ENCODE results near the gene HUS1.
"Not testable (repeated sequence)": the region's sequence is repeated elsewhere in the genome, so short reads cannot be mapped to it uniquely, and the experiment has no call there.

HUS1 gene

DNA sequence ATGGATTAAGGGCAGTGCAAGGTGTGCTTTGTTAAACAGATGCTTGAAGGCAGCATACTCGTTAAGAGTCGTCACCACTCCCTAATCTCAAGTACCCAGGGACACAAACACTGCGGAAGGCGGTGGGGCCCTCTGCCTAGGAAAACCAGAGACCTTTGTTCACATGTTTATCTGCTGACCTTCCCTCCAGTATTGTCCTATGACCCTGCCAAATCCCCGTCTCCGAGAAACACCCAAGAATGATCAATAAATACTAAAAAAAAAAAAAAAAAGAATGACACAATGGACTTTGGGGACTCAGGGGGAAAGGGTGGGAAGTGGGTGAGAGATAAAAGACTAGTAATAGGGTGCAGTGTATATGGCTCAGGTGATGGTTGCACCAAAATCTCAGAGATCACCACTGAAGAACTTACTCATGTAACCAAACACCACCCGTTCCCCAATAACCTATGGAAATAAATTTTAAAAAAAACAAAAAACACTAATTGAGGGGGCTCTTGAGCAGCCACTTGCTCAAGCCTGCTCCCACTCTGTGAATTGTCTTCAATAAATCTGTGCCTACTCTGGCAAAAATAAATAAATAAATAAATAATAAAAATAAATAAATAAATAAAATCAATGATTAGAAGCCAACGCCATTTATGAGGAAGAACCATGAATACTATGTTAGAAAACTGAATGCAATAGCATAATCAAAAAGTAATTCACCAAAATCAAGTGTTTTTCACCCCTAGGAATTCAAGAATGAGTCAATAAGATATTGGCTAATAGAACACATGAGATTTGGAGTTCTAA, 56.1 kb downstream of the HUS1 start:
- H3K9me3 ChIP-seq (ENCODE audit: control insufficient read depth, low read length); H3K36me3 ChIP-seq (ENCODE audit: control insufficient read depth, insufficient read depth, low read length); H3K4me1 ChIP-seq (ENCODE audit: control insufficient read depth, insufficient read depth, low read length, poor library complexity, severe bottlenecking); H3K4me3 ChIP-seq (ENCODE audit: extremely low read depth, insufficient read depth, low read length, poor library complexity, severe bottlenecking); H3K27ac ChIP-seq (ENCODE audit: low read depth, low read length, severe bottlenecking): not testable (repeated sequence)
- WGBS, 2 experiments (ENCODE audit: insufficient coverage in 2 of 2) = 69 to 83% methylated on average over 2 to 3 of the region's 8 CpGs

DNA sequence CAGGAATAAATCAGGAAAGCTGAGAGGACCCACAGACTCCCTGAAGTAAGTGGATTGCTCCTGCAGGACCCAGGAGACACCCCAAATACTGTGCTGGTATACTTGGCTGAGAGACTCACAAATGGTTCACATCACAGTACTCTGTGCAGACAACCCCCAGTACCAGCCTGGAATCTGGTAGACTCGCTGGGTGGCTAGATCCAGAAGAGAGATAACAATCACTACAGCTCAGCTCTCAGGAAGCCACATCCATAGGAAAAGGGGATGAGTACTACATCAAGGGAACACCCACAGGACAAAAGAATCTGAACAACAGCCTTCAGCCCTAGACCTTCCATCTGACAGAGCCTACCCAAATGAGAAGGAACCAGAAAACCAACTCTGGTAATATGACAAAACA, 62.9 kb downstream of the HUS1 start:
- 0% methylated on average over 1 of the region's 1 CpG; no CpG with 5 or more reads in 1 of the 2 experiments for WGBS, 2 experiments (ENCODE audit: insufficient coverage in 2 of 2)
- not testable (repeated sequence) for H3K27ac ChIP-seq (ENCODE audit: low read depth, low read length, severe bottlenecking)

DNA sequence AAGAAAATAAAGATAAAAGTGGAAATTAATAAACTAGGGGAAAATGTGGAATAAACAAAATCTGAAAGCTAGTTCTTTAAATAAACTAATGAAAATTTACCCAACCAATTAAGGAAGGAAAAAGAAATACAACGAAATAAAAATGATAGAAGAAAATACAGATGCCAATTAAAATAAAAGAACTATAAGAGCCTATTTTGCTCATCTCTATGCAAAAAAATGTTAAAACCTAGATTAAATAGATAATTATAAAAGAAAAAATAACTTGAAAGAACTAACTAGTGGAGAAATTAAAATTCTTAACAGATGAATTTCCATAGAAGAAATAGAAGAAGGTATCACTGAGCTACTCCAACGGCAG, 63.8 kb downstream of the HUS1 start:
- Histone ChIP-seq H3K9me3 (ENCODE audit: control insufficient read depth, low read length) (no peaks in the 10 kb centered on the region), H3K4me1 (ENCODE audit: control insufficient read depth, insufficient read depth, low read length, poor library complexity, severe bottlenecking) (peaks cover 15% of the 10 kb centered on the region), H3K4me3 (ENCODE audit: extremely low read depth, insufficient read depth, low read length, poor library complexity, severe bottlenecking) (no peak overlapping the region), H3K36me3 (ENCODE audit: control insufficient read depth, insufficient read depth, low read length) (no peaks in the 10 kb centered on the region), H3K27ac (ENCODE audit: low read depth, low read length, severe bottlenecking) (no peak overlapping the region)
- WGBS, 2 experiments (ENCODE audit: insufficient coverage in 2 of 2) = no CpG with 5 or more reads among the region's 2 CpGs

More for the DNA sequence above, 62.9 kb downstream of the HUS1 start:
- not testable (repeated sequence) for H3K9me3 ChIP-seq (ENCODE audit: control insufficient read depth, low read length); H3K4me3 ChIP-seq (ENCODE audit: extremely low read depth, insufficient read depth, low read length, poor library complexity, severe bottlenecking); H3K36me3 ChIP-seq (ENCODE audit: control insufficient read depth, insufficient read depth, low read length)
- H3K4me1 ChIP-seq (ENCODE audit: control insufficient read depth, insufficient read depth, low read length, poor library complexity, severe bottlenecking) = peaks cover 15% of the 10 kb centered on the region

DNA sequence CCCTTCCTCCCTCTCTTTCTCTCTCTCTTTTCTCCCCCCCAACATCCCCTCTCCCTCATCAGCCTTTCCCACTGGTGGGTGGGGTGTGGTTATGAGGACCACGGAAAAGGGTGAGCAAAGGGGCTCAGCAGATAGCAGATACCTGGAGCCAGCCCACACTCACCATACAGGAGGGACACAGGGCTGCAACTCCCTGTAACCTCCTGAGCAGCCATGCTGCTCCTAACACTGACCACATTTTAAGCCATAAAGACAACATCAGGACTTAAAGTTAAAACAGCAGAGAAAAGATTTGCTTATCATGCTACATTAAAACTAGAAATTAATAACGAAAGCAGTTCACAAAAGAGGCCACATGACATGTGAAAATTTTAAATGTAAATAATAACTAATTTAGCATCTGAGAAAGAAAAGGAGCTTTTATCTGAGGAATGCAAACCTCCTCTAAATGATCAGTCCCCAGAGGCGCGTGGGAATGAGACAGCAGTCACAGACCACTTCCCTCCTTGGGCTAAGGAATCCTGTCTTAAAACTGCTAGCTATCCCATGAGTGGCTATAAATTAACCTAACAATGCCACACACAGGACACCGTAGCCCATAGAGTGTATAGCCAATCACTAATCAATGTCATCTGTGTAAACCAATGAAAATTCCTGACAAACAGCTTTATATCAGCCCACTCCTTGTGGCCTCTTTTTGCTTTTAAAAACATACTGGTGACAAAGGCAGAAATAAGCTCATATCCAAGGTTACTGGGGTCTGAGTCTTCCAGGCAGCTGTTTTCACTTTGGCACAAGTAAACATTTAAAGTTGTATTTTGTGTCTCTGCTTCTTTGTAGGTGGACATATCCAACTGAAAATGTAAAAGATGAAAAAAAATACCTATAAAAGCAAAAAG, 64.4 kb downstream of the HUS1 start:
- Histone ChIP-seq H3K4me3 (ENCODE audit: extremely low read depth, insufficient read depth, low read length, poor library complexity, severe bottlenecking) (no peak overlapping the region), H3K36me3 (ENCODE audit: control insufficient read depth, insufficient read depth, low read length) (no peaks in the 10 kb centered on the region), H3K27ac (ENCODE audit: low read depth, low read length, severe bottlenecking) (peak overlapping the region; percentile 57), H3K4me1 (ENCODE audit: control insufficient read depth, insufficient read depth, low read length, poor library complexity, severe bottlenecking) (peaks cover 15% of the 10 kb centered on the region), H3K9me3 (ENCODE audit: control insufficient read depth, low read length) (no peaks in the 10 kb centered on the region)
- 44 to 50% methylated on average over 3 of the region's 5 CpGs for WGBS, 2 experiments (ENCODE audit: insufficient coverage in 2 of 2)

All from mesodermal cell (in vitro differentiated cells).